ENCODE measurements around the gene LBP.
"Not testable (repeated sequence)": the region's sequence is repeated elsewhere in the genome, so short reads cannot be mapped to it uniquely, and the experiment has no call there.

LBP gene

DNA sequence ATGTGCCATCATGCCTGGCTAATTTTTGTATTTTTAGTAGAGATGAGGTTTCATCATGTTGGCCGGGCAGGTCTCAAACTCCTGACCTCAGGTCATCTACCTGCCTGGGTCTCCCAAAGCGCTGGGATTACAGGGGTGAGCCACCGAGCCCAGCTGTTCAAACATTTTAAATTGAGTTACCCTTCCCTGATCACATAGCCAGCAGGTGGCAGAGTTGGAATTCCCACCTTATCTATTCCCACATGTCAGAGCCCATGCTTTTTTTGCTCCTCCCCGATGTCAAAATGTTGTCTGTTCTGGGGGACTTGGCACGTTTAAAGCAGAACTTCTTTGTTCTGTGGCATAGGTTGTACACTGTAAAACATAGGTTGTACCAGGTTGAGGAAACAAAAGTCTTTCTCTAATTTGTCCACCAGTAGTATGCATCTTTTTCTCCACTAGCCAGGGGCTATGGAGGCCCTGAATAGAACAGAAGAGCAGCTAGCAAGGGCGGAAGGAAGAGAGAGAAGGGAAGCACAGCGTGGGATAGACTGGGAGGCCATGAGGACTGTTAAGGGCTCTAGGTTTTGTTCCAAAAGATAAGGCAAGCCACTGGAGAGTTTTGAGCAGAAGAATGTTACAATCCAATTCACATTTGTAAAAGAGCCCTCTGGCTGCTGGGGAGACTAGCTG, 7.3 kb upstream of the LBP start:
- Histone ChIP-seq H3K36me3 (replicated peaks; ENCODE audit: insufficient read depth, low read length) (no peaks in the 10 kb centered on the region), H3K9me2 (replicated peaks; ENCODE audit: insufficient read depth, low read length) (no peaks in the 10 kb centered on the region), H3K4me3 (ENCODE audit: low read length) (no peak overlapping the region), H3K9me3 (replicated peaks; ENCODE audit: insufficient read depth, low read length) (no peaks in the 10 kb centered on the region), H3K4me1 (ENCODE audit: low read length) (no peaks in the 10 kb centered on the region), H3K27me3 (replicated peaks; ENCODE audit: insufficient read depth, low read length) (no peaks in the 10 kb centered on the region), H3K4me2 (ENCODE audit: low read depth, low read length) (no peak overlapping the region), H3K79me2 (ENCODE audit: low read length) (no peaks in the 10 kb centered on the region), H3K9ac (ENCODE audit: low read length) (no peak overlapping the region), H2AFZ (ENCODE audit: low read length) (no peak overlapping the region), H4K20me1 (ENCODE audit: insufficient read depth, low read length) (no peaks in the 10 kb centered on the region), H3F3A (ENCODE audit: insufficient read depth, low read length) (no peaks in the 10 kb centered on the region), H3K27ac (ENCODE audit: low read length) (no peak overlapping the region)
- TF ChIP-seq, protein P1, sequence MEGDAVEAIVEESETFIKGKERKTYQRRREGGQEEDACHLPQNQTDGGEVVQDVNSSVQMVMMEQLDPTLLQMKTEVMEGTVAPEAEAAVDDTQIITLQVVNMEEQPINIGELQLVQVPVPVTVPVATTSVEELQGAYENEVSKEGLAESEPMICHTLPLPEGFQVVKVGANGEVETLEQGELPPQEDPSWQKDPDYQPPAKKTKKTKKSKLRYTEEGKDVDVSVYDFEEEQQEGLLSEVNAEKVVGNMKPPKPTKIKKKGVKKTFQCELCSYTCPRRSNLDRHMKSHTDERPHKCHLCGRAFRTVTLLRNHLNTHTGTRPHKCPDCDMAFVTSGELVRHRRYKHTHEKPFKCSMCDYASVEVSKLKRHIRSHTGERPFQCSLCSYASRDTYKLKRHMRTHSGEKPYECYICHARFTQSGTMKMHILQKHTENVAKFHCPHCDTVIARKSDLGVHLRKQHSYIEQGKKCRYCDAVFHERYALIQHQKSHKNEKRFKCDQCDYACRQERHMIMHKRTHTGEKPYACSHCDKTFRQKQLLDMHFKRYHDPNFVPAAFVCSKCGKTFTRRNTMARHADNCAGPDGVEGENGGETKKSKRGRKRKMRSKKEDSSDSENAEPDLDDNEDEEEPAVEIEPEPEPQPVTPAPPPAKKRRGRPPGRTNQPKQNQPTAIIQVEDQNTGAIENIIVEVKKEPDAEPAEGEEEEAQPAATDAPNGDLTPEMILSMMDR (IDR thresholded peaks at IDR 0.05; ENCODE audit: low read length), result no peak
- no peak for TF ChIP-seq EZH2 (optimal IDR thresholded peaks at IDR 0.05; ENCODE audit: low read depth, low read length)
- no peak for TF ChIP-seq EZH2phosphoT487 (IDR thresholded peaks at IDR 0.05; ENCODE audit: low read length)
- DNase-seq, result no peak

DNA sequence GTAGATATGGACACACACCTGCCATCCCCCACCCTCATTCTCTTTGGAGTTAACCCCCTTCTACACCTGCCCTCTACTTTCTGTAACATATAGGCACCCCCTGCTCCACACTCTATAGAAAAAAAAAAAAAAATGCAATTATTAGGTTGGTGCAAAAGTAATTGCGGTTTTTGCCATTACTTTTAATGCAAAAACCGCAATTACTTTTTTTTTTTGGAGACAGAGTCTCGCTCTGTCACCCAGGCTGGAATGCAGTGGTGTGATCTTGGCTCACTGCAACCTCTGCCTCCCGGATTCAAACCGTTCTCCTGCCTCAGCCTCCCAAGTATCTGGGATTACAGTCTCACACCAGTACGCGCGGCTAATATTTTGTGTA, 6.8 kb upstream of the LBP start:
- not testable (repeated sequence) for H2AFZ ChIP-seq (ENCODE audit: low read length); H3K36me3 ChIP-seq (replicated peaks; ENCODE audit: insufficient read depth, low read length); DNase-seq; H3K9me2 ChIP-seq (replicated peaks; ENCODE audit: insufficient read depth, low read length); H4K20me1 ChIP-seq (ENCODE audit: insufficient read depth, low read length); H3K79me2 ChIP-seq (ENCODE audit: low read length); H3K9ac ChIP-seq (ENCODE audit: low read length); H3K27me3 ChIP-seq (replicated peaks; ENCODE audit: insufficient read depth, low read length); H3K27ac ChIP-seq (ENCODE audit: low read length); H3F3A ChIP-seq (ENCODE audit: insufficient read depth, low read length); H3K9me3 ChIP-seq (replicated peaks; ENCODE audit: insufficient read depth, low read length); H3K4me1 ChIP-seq (ENCODE audit: low read length); H3K4me2 ChIP-seq (ENCODE audit: low read depth, low read length); H3K4me3 ChIP-seq (ENCODE audit: low read length)

DNA sequence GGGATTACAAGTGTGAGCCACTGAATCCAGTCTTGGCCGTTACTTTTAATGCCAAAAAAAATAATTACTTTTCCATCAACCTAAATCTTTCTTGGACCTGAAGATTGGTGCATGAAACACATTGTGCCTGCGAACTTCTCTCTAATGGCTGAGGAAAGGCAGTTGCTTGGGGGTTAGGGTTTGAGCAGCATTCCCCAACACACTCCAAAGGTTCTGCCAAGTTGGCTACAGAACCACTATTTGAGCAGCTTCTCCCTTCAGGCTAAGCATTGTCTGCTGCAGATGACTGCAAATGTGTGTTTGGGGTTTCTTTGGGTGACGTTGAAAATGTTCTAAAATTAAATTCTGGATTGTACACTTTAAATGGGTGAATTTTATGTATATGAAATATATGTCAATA, 6.3 kb upstream of the LBP start:
- no peak for DNase-seq
- H3K27me3 ChIP-seq (replicated peaks; ENCODE audit: insufficient read depth, low read length), result no peaks in the 10 kb centered on the region
- H3K4me1 ChIP-seq (ENCODE audit: low read length), result no peaks in the 10 kb centered on the region
- TF ChIP-seq EZH2phosphoT487 (IDR thresholded peaks at IDR 0.05; ENCODE audit: low read length) (no peak), EZH2 (optimal IDR thresholded peaks at IDR 0.05; ENCODE audit: low read depth, low read length) (no peak)
- TF ChIP-seq, protein P1 (IDR thresholded peaks at IDR 0.05; ENCODE audit: low read length), result no peak
- no peaks in the 10 kb centered on the region for H3K9me2 ChIP-seq (replicated peaks; ENCODE audit: insufficient read depth, low read length)
- no peaks in the 10 kb centered on the region for H3K9me3 ChIP-seq (replicated peaks; ENCODE audit: insufficient read depth, low read length)
- H2AFZ ChIP-seq (ENCODE audit: low read length), result no peak overlapping the region
- no peak overlapping the region for H3K4me2 ChIP-seq (ENCODE audit: low read depth, low read length)
- no peaks in the 10 kb centered on the region for H3F3A ChIP-seq (ENCODE audit: insufficient read depth, low read length)
- H3K79me2 ChIP-seq (ENCODE audit: low read length), result no peaks in the 10 kb centered on the region
- H4K20me1 ChIP-seq (ENCODE audit: insufficient read depth, low read length), result no peaks in the 10 kb centered on the region
- H3K4me3 ChIP-seq (ENCODE audit: low read length), result no peak overlapping the region
- no peak overlapping the region for H3K9ac ChIP-seq (ENCODE audit: low read length)
- no peak overlapping the region for H3K27ac ChIP-seq (ENCODE audit: low read length)
- H3K36me3 ChIP-seq (replicated peaks; ENCODE audit: insufficient read depth, low read length), result no peaks in the 10 kb centered on the region

DNA sequence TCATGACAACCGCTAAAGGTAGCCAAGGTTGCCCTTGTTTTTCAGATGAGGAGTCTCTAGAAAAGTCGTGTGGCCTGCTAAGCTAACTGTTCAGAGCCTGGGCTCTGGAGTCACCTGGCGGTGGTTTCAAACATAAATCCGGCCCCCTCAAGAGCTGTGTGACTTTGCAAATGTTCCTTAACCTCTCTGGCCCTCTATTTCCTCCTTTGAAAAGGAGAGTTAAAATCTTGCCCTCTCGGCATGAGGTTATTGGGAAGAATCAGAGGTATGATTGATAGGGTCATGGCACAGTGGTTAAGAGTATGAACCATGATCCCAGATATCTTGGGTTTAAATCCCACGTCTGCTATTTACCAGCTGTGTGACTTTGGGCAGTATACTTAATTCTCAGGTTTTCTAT, 5.6 kb upstream of the LBP start:
- Histone ChIP-seq H3F3A (ENCODE audit: insufficient read depth, low read length) (no peaks in the 10 kb centered on the region), H3K4me1 (ENCODE audit: low read length) (no peaks in the 10 kb centered on the region), H3K9me3 (replicated peaks; ENCODE audit: insufficient read depth, low read length) (no peaks in the 10 kb centered on the region), H4K20me1 (ENCODE audit: insufficient read depth, low read length) (no peaks in the 10 kb centered on the region), H3K79me2 (ENCODE audit: low read length) (no peaks in the 10 kb centered on the region), H3K9me2 (replicated peaks; ENCODE audit: insufficient read depth, low read length) (no peaks in the 10 kb centered on the region), H3K4me2 (ENCODE audit: low read depth, low read length) (no peak overlapping the region), H2AFZ (ENCODE audit: low read length) (no peak overlapping the region), H3K27me3 (replicated peaks; ENCODE audit: insufficient read depth, low read length) (no peaks in the 10 kb centered on the region), H3K36me3 (replicated peaks; ENCODE audit: insufficient read depth, low read length) (no peaks in the 10 kb centered on the region), H3K4me3 (ENCODE audit: low read length) (no peak overlapping the region), H3K27ac (ENCODE audit: low read length) (no peak overlapping the region), H3K9ac (ENCODE audit: low read length) (no peak overlapping the region)
- DNase-seq, result no peak
- no peak for TF ChIP-seq EZH2phosphoT487 (IDR thresholded peaks at IDR 0.05; ENCODE audit: low read length)
- no peak for TF ChIP-seq EZH2 (optimal IDR thresholded peaks at IDR 0.05; ENCODE audit: low read depth, low read length)
- TF ChIP-seq, protein P1 (IDR thresholded peaks at IDR 0.05; ENCODE audit: low read length), result no peak

All from MM.1S (cell line).